GM12892 (cell line): ENCODE data around the gene NECAB2.

Source experiments
- POLR2A ChIP-seq: IDR thresholded peaks from 2 replicates; pipeline ENCODE4 v1.6.1; 2011; ENCODE audit warnings: low read depth, low read length, control low read depth
- POLR2AphosphoS5 ChIP-seq: IDR thresholded peaks from 2 replicates; pipeline ENCODE4 v1.6.1; 2011; ENCODE audit warnings: low read depth, low read length, control low read depth
- TAF1 ChIP-seq: IDR thresholded peaks from 2 replicates; pipeline ENCODE4 v1.6.1; 2011; ENCODE audit warnings: low read depth, mild to moderate bottlenecking, control low read depth, low read length, borderline replicate concordance

DNA sequence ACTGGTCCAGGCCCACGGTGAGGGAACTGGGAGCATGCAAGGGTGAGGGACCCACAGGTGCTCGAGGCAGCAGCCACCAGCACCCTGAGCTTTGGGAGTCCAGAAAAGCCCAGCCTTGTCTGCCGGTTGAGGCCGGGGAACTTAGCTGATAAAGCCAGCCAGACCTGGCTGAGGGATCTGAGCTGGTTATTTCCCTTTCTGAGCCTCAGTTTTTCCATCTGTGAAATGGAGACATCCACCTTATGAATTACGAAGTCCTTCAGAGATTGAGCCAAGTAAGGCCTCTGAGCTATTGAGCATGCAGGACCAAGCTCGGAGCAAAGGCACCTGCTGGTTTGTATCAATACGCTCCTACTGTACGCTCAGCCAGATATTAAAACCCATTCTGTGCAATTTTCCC is 13.8 kb downstream of the NECAB2 start:
- TF ChIP-seq POLR2A (no peak), POLR2AphosphoS5 (no peak), TAF1 (no peak)
